ENCODE results near the gene TRAF3.
A peak's percentile ranks its signal among the peaks of the same experiment; 100 is the strongest.
"Not testable (repeated sequence)": the region's sequence is repeated elsewhere in the genome, so short reads cannot be mapped to it uniquely, and the experiment has no call there.

Gene TRAF3

DNA sequence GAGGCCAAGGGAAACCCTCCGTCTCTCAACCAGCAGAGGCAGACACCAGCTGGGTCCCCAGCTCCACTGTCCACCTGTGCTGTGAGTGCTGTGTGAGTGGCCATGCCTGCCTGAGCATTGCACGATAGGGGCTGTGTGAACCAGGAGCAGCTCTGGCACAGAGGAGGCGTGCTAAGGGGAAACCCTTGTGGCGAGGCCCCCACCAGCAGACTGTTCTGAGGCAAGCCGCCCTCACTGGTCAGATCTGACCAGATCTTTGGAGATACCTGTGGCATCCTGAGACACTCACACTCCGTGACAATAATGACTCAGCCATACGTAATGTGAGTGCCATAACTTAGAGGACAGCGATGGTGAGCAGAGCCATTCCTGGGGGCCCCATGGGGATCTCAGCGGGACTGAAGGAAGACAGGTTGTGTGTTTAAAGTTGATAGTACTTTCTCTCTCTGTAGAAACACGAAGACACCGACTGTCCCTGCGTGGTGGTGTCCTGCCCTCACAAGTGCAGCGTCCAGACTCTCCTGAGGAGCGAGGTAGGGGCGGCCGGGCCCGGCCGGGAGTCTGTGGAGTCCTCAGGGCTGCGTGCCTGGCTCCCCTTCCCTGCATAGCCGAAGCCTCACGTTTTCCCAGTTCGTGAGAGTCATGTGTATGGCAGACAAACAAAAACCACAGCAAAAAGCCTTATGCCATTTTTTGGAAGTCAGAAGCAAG lies 108.6 kb downstream of the TRAF3 start:
- H3K27ac ChIP-seq: no peak overlapping the region
- TF ChIP-seq, protein P1, sequence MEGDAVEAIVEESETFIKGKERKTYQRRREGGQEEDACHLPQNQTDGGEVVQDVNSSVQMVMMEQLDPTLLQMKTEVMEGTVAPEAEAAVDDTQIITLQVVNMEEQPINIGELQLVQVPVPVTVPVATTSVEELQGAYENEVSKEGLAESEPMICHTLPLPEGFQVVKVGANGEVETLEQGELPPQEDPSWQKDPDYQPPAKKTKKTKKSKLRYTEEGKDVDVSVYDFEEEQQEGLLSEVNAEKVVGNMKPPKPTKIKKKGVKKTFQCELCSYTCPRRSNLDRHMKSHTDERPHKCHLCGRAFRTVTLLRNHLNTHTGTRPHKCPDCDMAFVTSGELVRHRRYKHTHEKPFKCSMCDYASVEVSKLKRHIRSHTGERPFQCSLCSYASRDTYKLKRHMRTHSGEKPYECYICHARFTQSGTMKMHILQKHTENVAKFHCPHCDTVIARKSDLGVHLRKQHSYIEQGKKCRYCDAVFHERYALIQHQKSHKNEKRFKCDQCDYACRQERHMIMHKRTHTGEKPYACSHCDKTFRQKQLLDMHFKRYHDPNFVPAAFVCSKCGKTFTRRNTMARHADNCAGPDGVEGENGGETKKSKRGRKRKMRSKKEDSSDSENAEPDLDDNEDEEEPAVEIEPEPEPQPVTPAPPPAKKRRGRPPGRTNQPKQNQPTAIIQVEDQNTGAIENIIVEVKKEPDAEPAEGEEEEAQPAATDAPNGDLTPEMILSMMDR (conservative IDR thresholded peaks at IDR 0.05): no peak

DNA sequence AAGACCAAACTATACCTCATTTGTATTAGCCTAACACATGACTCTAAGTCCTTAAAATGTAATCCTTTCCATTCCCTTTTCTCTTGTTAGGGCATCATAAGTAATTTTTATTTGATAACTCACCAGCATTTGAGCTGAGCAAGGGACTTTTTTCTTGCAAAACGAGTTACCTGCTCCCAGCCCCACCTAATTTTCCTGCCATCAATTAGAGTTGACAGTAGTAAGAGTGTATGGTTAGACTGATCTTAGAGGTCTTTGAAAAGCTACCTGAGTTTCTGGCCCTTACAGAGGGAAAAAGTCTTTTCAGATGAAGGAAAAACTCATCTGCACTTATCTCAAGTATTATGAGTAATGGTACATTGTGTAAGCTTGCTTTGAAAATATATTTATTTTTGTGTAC lies 111.5 kb downstream of the TRAF3 start:
- TF ChIP-seq, protein P1 (conservative IDR thresholded peaks at IDR 0.05): no peak
- H3K27ac ChIP-seq: no peak overlapping the region

GRCh38 chr14:102889615-102890014 lies 112.4 kb downstream of the TRAF3 start:
- H3K27ac ChIP-seq: no peak overlapping the region
- TF ChIP-seq, protein P1 (conservative IDR thresholded peaks at IDR 0.05): no peak

- H3K27ac ChIP-seq: peak overlapping the region; percentile 34
- TF ChIP-seq, protein P1 (conservative IDR thresholded peaks at IDR 0.05): no peak
Measured at GRCh38 chr14:102891111-102891510, 113.9 kb downstream of the TRAF3 start.

DNA sequence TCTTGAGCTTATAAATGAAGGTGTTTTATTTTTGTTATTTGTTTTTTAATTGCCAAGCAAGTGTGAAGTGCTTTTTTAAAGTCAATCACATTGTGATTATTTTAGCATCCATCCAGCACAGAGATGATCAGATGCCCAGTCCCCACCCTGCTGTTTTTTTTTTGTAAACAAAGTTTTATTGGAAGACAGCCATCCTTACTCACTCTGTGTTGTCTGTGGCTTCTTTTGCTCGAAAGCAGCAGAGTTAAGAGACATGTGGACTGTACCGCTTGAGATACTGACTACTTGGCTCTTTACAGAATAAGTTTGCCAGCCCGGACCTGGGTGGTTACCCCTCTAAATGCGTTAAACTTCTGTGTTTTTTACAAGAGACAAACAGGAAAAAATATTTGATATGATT lies 114.3 kb downstream of the TRAF3 start:
- TF ChIP-seq, protein P1 (conservative IDR thresholded peaks at IDR 0.05): no peak
- H3K27ac ChIP-seq: peak overlapping the region; percentile 34

DNA sequence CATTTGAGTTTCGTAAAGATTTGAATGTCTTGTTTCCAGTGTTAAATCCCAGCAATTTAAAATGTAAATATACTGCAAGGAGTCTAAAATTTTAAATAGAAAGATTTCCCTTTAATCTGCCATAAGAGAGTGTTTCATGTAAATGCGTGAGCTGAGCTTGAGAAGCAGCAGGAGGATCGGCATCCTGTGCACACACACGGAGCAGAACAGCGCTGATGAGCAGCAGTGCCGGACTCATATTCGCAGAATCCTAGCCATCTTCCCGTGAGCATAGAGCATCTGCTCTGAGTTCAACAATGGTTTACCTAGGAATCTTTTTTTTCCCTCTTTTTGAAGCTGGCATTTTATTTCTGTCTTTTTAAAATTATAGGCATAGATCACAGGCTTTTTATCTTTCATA lies 115.4 kb downstream of the TRAF3 start:
- TF ChIP-seq, protein P1 (conservative IDR thresholded peaks at IDR 0.05): no peak
- no peak overlapping the region; the same call in 1 of the 2 replicates for H3K27ac ChIP-seq

GRCh38 chr14:102893452-102893851 lies 116.2 kb downstream of the TRAF3 start:
- TF ChIP-seq, protein P1 (conservative IDR thresholded peaks at IDR 0.05): no peak
- no peak overlapping the region for H3K27ac ChIP-seq

DNA sequence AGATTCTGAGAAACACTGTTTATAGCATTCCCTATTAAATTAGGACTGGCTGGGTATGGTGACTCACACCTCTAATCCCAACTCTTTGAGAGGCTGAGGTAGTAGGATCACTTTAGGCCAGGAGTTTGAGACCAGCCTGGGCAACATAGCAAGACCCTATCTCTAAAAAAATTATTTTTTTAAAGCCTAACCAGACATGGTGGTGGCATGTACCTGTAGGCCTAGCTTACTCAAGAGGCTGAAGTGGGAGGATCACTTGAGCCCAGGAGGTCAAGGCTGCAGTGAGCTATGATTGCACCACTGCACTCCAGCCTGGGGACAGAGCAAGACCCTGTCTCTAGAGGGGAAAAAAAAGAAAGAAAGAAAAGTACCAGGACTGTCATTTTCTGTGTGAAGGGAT lies 119.5 kb downstream of the TRAF3 start:
- H3K27ac ChIP-seq: not testable (repeated sequence)

Data from VCaP (cell line).